H9 (cell line): Measurements from ENCODE around the gene CLDN22. TPM values are rescaled to one million over a fixed set of nuclear protein-coding genes. Genes with fewer than 3 reads are reported as not detected.

Source experiments
- DNase-seq: peaks from one replicate; pipeline ENCODE4 v3.0.0-alpha.2; 2017
- H2AFZ ChIP-seq: one replicate; pipeline ENCODE4 v1.6.1; 2013; ENCODE audit warnings: mild to moderate bottlenecking, low read length, control low read depth, moderate library complexity
- H2AK5ac ChIP-seq: 2 replicates; pipeline ENCODE4 v1.6.1; 2013; ENCODE audit warnings: low read length, control low read depth, mixed read lengths; ENCODE audit not compliant: insufficient read length
- H2BK120ac ChIP-seq: one replicate; pipeline ENCODE4 v1.6.1; 2013; ENCODE audit warnings: low read depth, mild to moderate bottlenecking, low read length, control low read depth, inconsistent platforms; ENCODE audit not compliant: poor library complexity, severe bottlenecking
- H2BK12ac ChIP-seq: 2 replicates; pipeline ENCODE4 v1.6.1; 2013; ENCODE audit warnings: low read length, control low read depth, mixed read lengths, low read depth; ENCODE audit not compliant: insufficient read length
- H2BK15ac ChIP-seq: 2 replicates; pipeline ENCODE4 v1.6.1; 2013; ENCODE audit warnings: low read depth, low read length, control low read depth
- H2BK20ac ChIP-seq: one replicate; pipeline ENCODE4 v1.6.1; 2013; ENCODE audit warnings: low read depth, mild to moderate bottlenecking, low read length, control low read depth, inconsistent platforms; ENCODE audit not compliant: poor library complexity, severe bottlenecking
- H2BK5ac ChIP-seq: 2 replicates; pipeline ENCODE4 v1.6.1; 2013; ENCODE audit warnings: low read length, control low read depth, mixed read lengths; ENCODE audit not compliant: insufficient read length
- H3K14ac ChIP-seq: 2 replicates; pipeline ENCODE4 v1.6.1; 2013; ENCODE audit warnings: low read length, control low read depth; ENCODE audit not compliant: insufficient read depth
- H3K18ac ChIP-seq: 2 replicates; pipeline ENCODE4 v1.6.1; 2013; ENCODE audit warnings: low read depth, mild to moderate bottlenecking, mixed read lengths, low read length, control low read depth; ENCODE audit not compliant: insufficient read length
- H3K23ac ChIP-seq: 2 replicates; pipeline ENCODE4 v1.6.1; 2013; ENCODE audit warnings: low read length, control low read depth, mixed read lengths, low read depth; ENCODE audit not compliant: insufficient read length
- H3K23me2 ChIP-seq: 2 replicates; pipeline ENCODE4 v1.6.1; 2013; ENCODE audit warnings: low read depth, mild to moderate bottlenecking, mixed read lengths, low read length, control low read depth; ENCODE audit not compliant: insufficient read length, poor library complexity, severe bottlenecking
- H3K27ac ChIP-seq: 2 replicates; pipeline ENCODE4 v1.5.1; 2013; ENCODE audit warnings: low read length, control low read depth, mixed read lengths, low read depth; ENCODE audit not compliant: insufficient read length
- H3K27me3 ChIP-seq: 2 replicates; pipeline ENCODE4 v1.6.1; 2013; ENCODE audit warnings: low read length, control low read depth, inconsistent platforms; ENCODE audit not compliant: insufficient read depth
- H3K4ac ChIP-seq: 2 replicates; pipeline ENCODE4 v1.6.1; 2013; ENCODE audit warnings: low read depth, mild to moderate bottlenecking, control low read depth, inconsistent platforms, low read length, moderate library complexity
- H3K4me1 ChIP-seq: 2 replicates; pipeline ENCODE4 v1.6.1; 2013; ENCODE audit warnings: low read length, control low read depth, inconsistent platforms; ENCODE audit not compliant: insufficient read depth
- H3K4me2 ChIP-seq: 2 replicates; pipeline ENCODE4 v1.6.1; 2013; ENCODE audit warnings: low read length, control low read depth, mixed read lengths; ENCODE audit not compliant: insufficient read length, insufficient read depth
- H3K56ac ChIP-seq: 2 replicates; pipeline ENCODE4 v1.6.1; 2013; ENCODE audit warnings: low read depth, mild to moderate bottlenecking, mixed read lengths, low read length, control low read depth; ENCODE audit not compliant: insufficient read length
- H3K79me1 ChIP-seq: 2 replicates; pipeline ENCODE4 v1.6.1; 2013; ENCODE audit warnings: low read depth, mild to moderate bottlenecking, moderate library complexity, low read length, control low read depth, inconsistent platforms; ENCODE audit not compliant: insufficient read depth, poor library complexity, severe bottlenecking
- H3K79me2 ChIP-seq: 2 replicates; pipeline ENCODE4 v1.6.1; 2013; ENCODE audit warnings: low read length, control low read depth, inconsistent platforms; ENCODE audit not compliant: insufficient read depth
- H3K9ac ChIP-seq: 2 replicates; pipeline ENCODE4 v1.6.1; 2013; ENCODE audit warnings: low read length, control low read depth, mixed read lengths; ENCODE audit not compliant: insufficient read length; ENCODE audit errors: extremely low read depth
- H3K9me3 ChIP-seq: one replicate; pipeline ENCODE4 v1.6.1; 2013; ENCODE audit warnings: low read depth, low read length, inconsistent platforms; ENCODE audit not compliant: control insufficient read depth
- H3T11ph ChIP-seq: one replicate; pipeline ENCODE4 v1.6.1; 2013; ENCODE audit warnings: mild to moderate bottlenecking, low read length, control low read depth, inconsistent platforms
- H4K20me1 ChIP-seq: one replicate; pipeline ENCODE4 v1.6.1; 2013; ENCODE audit not compliant: control insufficient read depth, insufficient read length, insufficient read depth
- H4K5ac ChIP-seq: 2 replicates; pipeline ENCODE4 v1.6.1; 2013; ENCODE audit warnings: low read depth, mild to moderate bottlenecking, mixed read lengths, low read length, control low read depth; ENCODE audit not compliant: insufficient read length
- H4K8ac ChIP-seq: replicated peaks from 2 replicates; pipeline ENCODE4 v1.6.1; 2013; ENCODE audit warnings: low read length, control low read depth, mixed read lengths, low read depth; ENCODE audit not compliant: insufficient read length
- H4K91ac ChIP-seq: 2 replicates; pipeline ENCODE4 v1.6.1; 2013; ENCODE audit warnings: low read depth, mild to moderate bottlenecking, moderate library complexity, mixed read lengths, low read length, control low read depth; ENCODE audit not compliant: insufficient read length
- H3K27ac Mint-ChIP-seq, 3 experiments: 2 replicates in 2 of 3; 3 replicates in 1 of 3; pipeline ENCODE4 v1.8.0; 2020 to 2021; ENCODE audit warnings: mixed read lengths in 3 of 3, mild to moderate bottlenecking in 1 of 3, moderate library complexity in 1 of 3
- H3K27me3 Mint-ChIP-seq: 2 replicates; pipeline ENCODE4 v1.8.0; 2021; ENCODE audit warnings: low read depth, mild to moderate bottlenecking, moderate library complexity, mixed read lengths
- H3K36me3 Mint-ChIP-seq, 3 experiments: 2 replicates in 2 of 3; 3 replicates in 1 of 3; pipeline ENCODE4 v1.8.0; 2020 to 2021; ENCODE audit warnings: low read depth in 3 of 3, mixed read lengths in 3 of 3; ENCODE audit not compliant: insufficient read depth in 1 of 3
- H3K4me1 Mint-ChIP-seq, 2 experiments: 2 replicates each; pipeline ENCODE4 v1.8.0; 2020; ENCODE audit warnings: mixed read lengths in 2 of 2
- H3K4me3 Mint-ChIP-seq, 2 experiments: 2 replicates in 1 of 2; 3 replicates in 1 of 2; pipeline ENCODE4 v1.8.0; 2020 to 2021; ENCODE audit warnings: mild to moderate bottlenecking in 2 of 2, mixed read lengths in 2 of 2, moderate library complexity in 1 of 2
- H3K9me3 Mint-ChIP-seq, 2 experiments: 2 replicates in 1 of 2; 3 replicates in 1 of 2; pipeline ENCODE4 v1.8.0; 2020; ENCODE audit warnings: mild to moderate bottlenecking in 2 of 2, mixed read lengths in 2 of 2, moderate library complexity in 1 of 2
- CTCF ChIP-seq: fragments of 200-600 bp; sonication (generic); conservative IDR thresholded peaks from 3 replicates; pipeline ENCODE4 v1.8.0; 2021; ENCODE audit warnings: antibody characterized with exemption, mild to moderate bottlenecking
- WGBS: extraction: QIAGEN DNeasy Blood & Tissue Kit; methylation state at CpG from one replicate; pipeline ENCODE4 v1.1.7; 2013; ENCODE audit warnings: missing lambda C conversion rate, low lambda C conversion rate, mixed read lengths; ENCODE audit not compliant: insufficient read length; ENCODE audit errors: extremely low coverage; 5-methylcytosine and 5-hydroxymethylcytosine counted together
- total RNA-seq: library from RNA; stranded (reverse); gene quantifications from 2 replicates; pipeline ENCODE4 v1.2.1, GENCODE V29; 2021

Gene CLDN22
- total RNA-seq, 1 experiment from 2014 or later, result not detected

DNA sequence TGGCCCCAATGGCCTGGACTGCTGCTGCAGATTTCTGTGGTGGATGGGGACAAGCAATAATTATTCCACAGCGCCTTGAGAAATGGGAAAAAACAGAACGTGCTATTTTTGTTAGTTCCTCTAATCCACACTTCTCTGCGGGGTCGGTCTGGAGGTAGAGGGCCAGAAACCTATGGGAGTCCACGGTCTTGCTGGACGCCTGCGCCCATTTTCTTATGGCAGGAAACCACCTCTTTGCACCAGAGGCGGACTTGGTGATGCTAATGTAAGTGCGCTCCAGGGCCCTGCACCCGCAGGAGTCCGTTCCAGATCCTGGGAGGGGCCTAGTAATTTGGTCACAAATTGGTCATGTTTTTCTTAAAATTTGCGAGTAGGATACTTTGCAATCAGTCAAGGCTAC, 28.1 kb upstream of the CLDN22 start:
- Histone ChIP-seq H2AK5ac (no peak overlapping the region), H3K9ac (no peak overlapping the region), H2BK20ac (no peak overlapping the region), H3K23me2 (no peaks in the 10 kb centered on the region), H3K4me2 (no peak overlapping the region), H3K23ac (no peak overlapping the region), H2BK12ac (no peak overlapping the region), H3K14ac (no peak overlapping the region), H3K18ac (no peak overlapping the region), H3K79me1 (no peaks in the 10 kb centered on the region), H3K79me2 (no peaks in the 10 kb centered on the region), H3T11ph (no peak overlapping the region), H4K20me1 (no peaks in the 10 kb centered on the region), H2AFZ (no peak overlapping the region), H3K9me3 (no peaks in the 10 kb centered on the region), H3K4ac (no peak overlapping the region), H2BK120ac (no peak overlapping the region), H4K8ac (no peak overlapping the region), H4K5ac (no peak overlapping the region), H3K27ac (no peak overlapping the region), H3K4me1 (no peaks in the 10 kb centered on the region), H4K91ac (no peak overlapping the region), H3K56ac (no peak overlapping the region), H3K27me3 (no peaks in the 10 kb centered on the region), H2BK15ac (no peak overlapping the region), H2BK5ac (no peak overlapping the region)
- Mint-ChIP-seq H3K4me1 (no peaks in the 10 kb centered on the region), H3K27me3 (no peaks in the 10 kb centered on the region; the same call in 1 of the 2 replicates), H3K27ac (no peak overlapping the region), H3K4me3 (no peak overlapping the region), H3K36me3 (0 out of 7 replicates have a peak, but pooled peaks cover 0 to 1% (median 0%) of the 10 kb centered on the region in 3 experiments), H3K9me3 (no peaks in the 10 kb centered on the region)
- WGBS, result no CpG with 5 or more reads among the region's 12 CpGs
- no peak for TF ChIP-seq CTCF
- DNase-seq, result no peak
